GM19438 (cell line): ENCODE data around the gene ATP6V1G1.

ENCODE experiments used
- ATAC-seq: cut with Tn5 transposase; IDR thresholded peaks from one replicate; pipeline ENCODE4 v1.9.1; 2021; ENCODE audit warnings: low read depth; ENCODE audit not compliant: unreplicated experiment

The ATP6V1G1 gene, protein sequence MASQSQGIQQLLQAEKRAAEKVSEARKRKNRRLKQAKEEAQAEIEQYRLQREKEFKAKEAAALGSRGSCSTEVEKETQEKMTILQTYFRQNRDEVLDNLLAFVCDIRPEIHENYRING

DNA sequence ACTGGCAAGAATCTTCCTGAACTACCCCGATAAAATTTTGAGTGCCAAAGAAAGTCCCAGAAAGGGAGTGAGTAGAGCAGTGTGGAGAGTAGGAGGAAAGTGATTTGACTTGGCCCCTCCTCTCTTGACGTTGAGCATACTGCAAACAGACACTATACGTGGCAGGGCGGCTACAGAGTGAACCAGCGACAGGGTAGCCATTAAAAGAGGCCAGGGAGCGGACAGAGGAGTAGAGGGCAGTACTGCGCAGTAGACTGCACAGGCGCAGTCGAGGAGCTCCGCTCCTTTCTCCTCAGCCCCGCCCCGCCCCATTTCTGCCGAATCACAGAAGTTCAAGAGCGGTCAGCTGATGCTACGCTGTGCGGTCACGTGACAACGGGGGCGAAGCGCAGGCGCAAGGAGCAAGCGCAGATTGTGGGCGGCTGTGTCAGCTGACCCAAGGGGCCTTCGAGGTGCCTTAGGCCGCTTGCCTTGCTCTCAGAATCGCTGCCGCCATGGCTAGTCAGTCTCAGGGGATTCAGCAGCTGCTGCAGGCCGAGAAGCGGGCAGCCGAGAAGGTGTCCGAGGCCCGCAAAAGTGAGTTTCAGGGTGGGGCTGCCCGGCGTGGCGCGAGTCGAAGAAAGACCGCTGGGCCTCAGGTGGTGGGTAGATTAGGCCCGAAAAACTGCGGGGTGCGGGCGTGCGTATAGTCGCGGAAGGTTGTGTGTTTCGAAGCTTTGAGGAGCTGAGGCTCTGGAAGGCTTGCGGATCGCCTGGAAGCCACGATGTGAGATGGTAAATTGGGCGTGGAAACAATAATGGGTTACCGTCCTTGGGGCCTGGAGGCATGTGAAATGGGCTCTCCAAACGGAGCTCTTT, at the start of gene ATP6V1G1:
Gene ATP6V1G1, plus strand, starts transcription at position 425 of the 858 bp plus-strand sequence. Its CDS starts 70 bp downstream, at position 495.
- ATAC-seq: peak; percentile 93

DNA sequence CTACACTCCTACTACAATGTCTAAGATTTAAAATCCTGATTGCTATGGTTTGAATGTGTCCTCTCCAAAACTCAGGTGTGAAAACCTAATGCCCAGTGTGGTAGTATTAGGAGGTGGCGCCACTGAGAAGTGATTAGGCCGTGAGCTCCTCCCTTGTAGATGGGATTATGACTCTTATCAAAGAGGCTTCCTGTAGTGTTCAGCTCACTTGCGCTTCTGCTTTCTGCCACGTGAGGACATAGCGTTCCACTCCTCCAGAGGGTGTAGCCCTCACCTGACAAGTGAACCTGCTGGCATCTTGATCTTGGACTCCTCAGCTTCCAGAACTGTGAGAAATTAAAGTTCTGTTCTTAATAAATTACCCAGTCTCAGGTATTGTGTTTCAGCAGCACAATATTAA, 49.3 kb upstream of the ATP6V1G1 start:
- no peak for ATAC-seq

DNA sequence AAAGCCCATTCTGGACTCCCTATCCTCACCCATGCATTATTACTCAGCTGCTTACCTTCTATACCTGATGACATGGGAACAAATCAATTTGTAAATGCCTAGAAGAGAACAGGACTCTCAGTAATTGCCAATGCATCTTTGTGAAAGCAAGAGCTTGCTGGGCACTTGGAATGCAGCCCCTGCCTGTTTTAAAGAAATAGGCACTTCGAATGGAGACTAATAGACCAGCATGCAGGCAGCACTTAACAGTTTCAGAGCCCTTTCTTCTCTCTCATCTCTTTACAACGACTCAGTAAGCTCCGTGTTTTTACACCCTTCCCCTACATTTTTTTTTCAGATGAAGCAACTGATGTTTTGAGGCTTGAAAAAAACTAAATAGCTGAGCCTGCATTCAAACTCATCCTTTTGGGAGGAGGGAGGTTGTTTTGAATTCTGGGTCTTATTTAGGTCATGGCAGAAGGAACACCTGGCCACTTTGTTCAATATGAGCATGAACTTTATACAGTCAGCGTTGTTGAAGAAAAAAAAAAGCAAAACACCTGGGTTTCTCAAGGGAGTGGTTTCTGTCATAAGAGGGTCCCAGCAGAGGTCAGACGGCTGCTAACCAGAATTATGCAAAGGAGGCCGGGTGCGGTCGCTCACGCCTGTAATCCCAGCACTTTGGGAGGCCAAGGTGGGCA, 47.7 kb upstream of the ATP6V1G1 start:
- ATAC-seq: no peak

DNA sequence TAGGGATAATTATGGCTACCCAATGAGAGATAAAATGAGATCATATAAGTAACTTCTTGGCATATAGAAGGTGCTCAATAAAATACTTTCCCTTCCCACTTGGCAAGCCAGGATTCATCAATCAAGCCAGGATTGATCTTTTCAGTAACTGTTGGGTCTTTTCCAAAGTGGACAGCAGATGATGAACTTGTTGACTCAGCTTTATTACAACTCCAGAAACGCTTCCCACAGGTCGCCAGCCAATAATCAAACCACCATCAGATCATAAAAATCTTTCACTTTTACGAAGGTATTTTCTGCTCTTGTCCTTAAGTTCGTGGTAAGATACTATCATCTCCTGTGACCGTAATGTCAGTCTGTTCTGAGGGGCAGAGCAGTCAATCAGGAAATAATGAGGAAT, 42.5 kb upstream of the ATP6V1G1 start:
- ATAC-seq: no peak

DNA sequence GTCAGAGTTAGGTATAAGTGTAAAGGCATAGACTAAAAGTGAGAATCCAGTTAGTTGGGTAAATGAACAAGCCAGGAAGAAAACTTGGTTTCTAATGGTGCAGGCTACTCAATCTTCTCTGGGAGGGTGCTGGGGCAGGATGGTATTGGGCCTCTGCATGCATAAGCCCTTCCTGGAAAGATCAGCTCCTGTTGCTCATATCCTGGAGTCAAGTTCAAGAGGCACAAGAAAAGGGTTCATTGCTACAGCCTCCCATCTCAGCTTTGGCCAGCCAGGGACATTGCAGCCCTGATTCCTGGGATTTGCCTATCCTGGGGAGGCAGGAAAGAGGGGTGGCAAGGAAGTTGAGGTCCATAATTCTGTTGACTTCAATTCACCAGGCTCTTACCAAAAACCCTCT, 40.7 kb upstream of the ATP6V1G1 start:
- no peak for ATAC-seq

DNA sequence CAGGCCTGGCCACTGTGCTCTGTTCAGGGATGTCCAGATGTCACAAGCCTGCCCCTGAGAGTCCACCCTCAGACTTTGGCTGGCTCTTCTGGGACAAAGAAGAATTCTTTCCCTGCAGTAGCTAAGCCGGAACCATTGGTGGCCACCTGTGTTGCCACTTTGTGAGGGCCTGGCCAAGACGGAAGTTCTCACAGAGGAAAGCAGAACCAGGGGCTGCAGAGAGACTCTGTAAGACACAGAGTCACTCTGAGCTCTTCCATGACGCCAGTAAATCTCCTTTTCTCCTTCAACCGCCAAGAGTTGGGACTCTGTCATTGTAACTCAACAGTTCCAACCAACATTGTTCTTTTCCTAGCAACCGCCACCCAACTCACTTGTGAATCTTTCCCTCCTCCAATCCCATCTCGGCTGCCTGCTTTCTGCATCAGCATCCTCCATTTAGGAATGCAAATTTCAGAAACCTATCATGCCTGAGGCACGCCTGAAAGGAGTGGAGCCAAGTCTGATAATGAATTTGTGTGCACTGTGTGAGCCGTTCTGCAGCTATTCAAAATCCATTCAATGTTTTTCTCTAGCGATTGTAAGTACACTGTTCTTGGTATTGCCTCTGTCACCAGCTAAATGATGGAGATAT, 37.8 kb upstream of the ATP6V1G1 start:
- ATAC-seq: no peak

DNA sequence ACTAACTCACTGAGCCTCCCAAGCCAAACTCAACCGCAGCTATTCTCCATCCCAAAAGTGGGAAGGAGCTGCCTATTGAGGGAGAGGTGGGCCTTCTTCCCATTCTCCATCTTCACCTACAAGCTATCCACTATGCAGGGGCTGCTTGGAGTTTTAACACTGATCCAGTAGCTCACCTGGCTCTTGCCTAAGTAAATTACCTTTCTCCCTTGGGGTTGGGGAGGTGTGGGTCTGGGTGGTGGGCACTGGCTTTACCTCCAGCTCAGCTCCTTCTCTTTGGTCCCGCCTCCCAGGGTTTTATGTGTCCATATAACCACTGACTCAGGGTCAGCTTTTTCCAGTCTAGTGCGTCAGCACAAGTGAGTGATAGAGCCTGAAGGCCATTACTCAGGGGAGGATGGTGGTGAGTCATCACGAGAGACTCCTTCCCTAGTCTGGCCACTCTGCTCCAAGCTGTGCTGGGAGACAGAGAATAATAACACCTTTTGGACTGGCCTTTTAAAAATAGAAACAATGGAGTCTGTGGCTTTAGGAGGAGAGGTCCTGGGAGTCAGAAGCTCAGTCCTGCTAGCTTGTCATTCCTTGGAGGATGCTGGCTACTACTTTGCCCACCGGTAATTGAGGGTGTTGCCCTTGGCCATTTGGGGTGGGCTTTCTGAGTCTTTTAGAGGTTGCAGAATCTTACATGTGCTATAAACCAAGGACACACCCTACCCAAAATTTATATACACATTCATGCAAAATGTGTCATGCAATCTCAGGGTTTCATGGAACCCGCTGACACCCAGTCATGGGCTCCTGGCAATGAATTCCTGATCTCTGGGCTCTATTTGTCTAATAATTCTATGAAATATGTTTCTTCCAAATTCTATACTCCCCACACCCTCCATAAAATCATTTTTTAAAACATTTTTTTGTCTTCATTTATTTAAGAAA, 35.6 kb upstream of the ATP6V1G1 start:
- no peak for ATAC-seq

DNA sequence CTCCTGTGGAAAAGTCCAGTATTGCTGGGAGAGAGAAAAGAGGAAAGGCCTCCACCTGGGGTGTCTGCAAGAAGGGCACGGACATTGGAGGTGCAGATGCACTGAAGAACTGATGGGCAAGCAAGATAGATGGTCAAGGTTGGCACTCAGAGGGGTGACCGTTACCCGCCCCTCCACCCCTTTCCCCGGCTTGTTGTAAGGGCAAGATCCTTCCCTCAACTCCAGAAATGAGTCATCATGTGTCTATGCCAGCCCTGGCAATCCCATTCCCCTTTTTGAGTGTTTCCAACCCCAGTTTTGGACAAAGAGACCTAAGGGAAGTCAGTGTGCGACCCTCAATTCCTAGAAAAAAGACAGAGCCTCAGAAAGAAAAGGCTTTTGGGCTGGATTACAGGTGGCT, 34.9 kb upstream of the ATP6V1G1 start:
- ATAC-seq: no peak

DNA sequence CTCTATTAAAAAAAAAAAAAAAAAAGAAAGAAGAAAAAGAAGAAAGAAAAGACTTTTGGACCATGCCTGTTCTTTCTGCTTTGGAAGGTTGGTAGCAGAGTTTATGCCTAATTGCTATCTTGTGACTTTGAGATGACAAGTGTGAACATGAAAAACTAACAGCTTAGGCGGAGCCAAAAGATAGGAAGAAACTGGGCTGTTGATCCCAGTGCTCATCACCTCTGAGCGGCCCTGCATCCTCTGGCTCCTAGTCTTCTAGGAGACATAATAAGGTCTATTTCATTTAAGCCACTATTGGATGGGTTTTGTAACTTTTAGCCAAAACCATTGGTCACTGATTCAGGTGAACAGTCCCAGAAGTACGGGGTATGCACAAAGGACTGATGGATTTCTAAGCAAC, 34.4 kb upstream of the ATP6V1G1 start:
- no peak for ATAC-seq

DNA sequence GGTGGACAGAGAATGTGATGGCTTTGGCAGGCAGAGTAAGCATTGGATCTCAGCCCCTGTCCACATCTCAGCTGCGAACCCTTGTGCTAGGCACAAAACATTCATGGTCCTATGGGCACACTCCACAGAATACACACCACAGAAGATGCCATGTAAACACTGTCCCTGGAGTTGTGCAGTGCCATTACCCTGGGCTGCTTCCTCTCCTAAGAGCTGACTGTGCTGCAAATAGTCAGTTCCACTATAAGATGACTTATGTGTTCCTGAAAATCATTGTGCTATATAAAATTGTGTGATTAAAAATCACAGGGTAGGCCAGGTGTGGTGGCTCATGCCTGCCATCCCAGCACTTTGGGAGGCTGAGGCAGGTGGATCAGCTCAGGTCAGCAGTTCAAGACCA, 31.9 kb upstream of the ATP6V1G1 start:
- ATAC-seq: no peak

DNA sequence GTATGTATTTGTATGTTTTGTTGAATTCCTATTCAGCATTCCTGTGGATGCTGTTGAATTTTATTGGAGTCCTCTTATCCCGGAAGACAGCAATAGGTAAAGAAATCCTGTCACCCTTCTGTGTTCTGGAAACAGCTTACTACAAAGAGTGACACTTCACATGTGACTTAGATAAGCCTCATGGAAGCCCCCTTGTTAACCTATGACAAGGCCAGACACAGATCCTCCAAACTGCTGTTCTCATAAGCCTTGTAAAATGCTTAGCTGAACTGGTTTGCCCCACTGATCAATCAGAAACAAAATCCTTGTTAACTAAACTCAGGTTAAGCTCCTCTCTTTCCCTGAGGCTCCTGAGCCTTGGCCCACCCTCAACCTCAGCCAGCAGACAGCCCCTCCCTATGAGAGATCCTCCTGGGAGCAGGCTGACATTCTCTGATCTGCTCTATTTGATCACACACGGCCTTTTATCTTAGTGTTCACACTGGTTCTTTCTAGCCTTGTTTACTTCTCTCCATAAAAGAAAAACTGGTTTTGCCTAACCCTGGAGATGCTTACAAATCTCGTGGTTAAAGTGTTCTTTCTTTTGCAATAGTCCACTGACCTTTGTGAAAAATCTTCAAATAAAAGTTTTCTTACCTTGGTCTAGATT, 29.4 kb upstream of the ATP6V1G1 start:
- no peak for ATAC-seq

DNA sequence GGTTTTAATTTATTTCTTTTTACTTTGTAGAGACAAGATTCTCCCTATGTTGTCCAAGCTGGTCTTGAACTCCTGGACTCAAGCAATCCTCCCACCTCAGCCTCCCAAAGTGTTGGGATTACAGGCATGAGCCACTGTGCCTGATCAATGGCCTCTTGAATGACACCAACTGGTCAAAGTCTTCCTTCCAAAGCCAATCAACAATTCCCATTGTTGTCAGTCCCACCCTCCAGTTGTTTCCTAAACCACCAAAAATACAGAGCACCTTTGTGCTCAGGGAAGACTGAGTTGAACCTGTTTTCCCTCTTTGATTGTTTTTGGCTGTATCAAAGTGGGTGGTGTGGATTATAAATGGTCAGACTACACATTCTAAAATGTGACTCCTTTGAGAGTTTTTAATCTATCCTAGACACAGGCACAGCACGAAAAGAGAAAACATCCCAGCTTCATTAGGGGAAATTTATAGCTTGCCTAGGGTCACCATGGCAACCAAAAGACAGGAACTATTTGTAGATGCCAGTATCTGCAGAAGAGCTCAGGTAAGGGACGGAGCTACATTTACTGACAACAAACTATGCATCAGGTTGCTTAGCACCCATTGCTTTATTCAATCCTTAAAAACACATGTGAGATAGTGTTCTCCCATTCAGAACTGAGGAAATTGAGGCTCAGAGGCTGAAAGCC, 27.6 kb upstream of the ATP6V1G1 start:
- no peak for ATAC-seq

DNA sequence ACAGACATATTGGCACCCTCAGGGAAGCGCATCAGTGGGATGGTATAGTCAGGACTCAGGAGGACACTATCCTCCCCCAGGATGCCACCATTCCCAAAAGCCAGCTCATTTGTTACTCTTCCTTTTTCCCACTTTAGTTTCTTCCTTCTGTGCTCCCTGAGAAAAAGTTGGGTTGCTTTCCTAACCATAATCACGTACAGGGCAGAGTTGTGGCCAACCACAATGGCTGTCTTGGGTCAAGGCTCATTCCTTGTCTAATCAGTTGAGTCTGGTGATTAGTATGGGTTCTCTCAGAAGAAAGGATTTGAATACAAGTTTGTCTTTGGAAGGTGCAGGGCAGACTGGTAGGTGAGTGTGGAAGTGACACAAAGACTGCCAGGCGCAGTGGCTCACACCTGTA, 26.6 kb upstream of the ATP6V1G1 start:
- no peak for ATAC-seq

DNA sequence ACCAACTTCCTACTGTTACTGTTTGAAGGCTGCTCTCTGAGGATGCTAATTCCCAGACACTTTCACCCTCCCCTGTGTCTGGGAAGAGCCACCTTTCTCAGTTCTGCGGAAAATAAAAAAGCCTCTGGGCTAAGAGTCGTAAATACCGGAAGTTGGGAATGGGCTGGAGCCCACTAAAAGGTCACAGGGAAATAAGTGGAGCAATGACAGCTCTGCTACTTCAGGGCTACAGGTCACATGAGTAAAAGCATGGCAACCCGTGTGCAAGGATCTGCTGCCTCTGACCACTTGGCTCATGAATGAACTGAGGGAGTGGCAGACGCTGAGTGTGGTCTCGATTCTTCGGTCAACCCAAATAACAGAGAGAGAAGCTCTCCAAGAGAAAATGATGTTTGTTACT, 25.8 kb upstream of the ATP6V1G1 start:
- no peak for ATAC-seq

DNA sequence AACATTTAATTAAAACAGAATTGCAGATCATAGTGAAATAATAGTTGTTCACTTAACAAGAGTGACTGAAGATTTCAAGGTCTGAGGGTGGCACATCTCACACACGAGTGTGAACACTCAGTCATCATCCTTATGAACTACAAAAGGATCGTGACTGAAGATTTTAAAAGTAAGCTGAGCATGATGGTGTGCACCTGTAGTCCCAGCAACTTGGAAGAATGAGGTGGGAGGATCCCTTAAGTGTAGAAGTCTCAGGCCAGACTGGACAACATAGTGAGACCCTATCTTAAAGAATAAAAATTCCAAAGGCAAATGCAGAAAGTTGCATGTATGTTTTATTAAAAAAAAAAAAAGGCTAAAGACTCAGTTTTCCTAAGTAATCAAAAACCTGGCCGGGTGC, 22.4 kb upstream of the ATP6V1G1 start:
- no peak for ATAC-seq

DNA sequence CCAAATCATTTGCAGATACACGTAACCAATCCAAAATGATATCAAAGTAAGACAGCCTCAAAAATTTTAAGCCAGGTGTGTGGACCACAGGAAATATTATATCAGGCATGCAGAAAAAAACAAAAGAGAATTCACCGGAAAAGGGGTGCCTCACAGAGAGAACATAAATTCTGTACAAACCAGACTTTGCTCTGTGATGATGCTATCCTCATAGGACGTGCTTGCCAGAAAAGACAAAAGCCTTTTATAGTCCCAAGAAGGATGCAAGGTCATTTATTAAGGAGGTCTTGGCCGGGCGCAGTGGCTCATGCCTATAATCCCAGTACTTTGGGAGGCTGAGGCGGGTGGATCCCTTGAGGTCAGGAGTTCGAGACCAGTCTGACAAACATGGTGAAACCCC, 16.8 kb upstream of the ATP6V1G1 start:
- ATAC-seq: no peak

DNA sequence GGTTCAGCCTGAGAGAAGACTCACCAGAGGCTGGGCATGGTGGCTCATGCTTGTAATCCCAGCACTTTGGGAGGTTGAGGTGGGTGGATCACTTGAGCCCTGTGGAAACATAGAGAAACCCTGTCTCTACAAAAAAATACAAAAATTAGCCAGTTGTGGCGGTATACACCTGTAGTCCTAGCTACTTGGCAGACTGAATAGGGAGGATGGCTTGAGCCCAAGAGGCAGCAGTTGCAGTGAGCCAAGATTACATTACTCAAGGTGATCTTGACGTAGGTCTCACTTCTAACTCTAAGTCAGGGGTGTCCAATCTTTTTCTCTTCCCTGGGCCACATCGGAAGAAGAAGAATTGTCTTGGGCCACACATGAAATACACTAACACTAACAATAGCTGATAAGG, 16.2 kb upstream of the ATP6V1G1 start:
- no peak for ATAC-seq

DNA sequence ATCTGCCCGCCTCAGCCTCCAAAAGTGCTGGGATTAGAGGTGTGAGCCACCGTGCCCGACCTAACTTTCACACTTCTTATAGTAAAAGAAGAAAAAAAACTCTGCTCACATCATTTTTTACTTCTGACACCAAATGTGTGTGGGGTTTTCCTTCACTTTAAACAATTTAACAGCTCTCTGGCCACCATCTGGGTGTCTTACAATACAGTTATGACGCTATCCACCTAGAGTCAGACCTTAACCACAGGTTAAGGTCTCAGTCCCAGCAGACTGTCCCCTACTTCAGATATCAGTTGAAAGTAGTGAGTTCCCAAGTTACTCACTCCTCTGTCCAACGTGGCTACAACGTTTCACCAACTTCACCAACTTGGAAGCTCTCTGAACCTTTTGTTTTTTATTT, 15.4 kb upstream of the ATP6V1G1 start:
- ATAC-seq: no peak

DNA sequence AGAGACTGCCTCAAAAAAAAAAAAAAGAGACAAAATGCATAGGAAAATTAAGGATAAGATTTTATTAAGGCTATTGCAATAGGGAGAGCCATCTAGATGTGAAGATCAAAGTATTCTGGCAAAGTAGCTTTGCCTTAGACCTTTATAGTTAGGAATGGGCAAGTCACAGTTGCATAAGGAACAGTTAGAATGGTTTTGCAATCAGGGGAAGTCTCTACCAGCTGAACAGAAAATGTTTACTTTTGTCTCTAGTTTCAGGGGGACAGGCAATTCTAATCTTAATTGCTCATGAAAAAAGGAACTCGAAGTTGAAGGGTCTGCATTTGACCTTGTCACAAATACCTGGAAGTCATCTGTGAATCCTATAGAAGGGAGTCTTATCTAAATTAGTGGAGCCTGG, 13.1 kb upstream of the ATP6V1G1 start:
- no peak for ATAC-seq
